PC-3 (cell line): ENCODE results near the gene DYSF.

Source experiments
- CTCF ChIP-seq: fragments of 300-600 bp; sonication (generic); conservative IDR thresholded peaks from 2 replicates; pipeline ENCODE4 v1.5.1; 2017; ENCODE audit warnings: antibody characterized with exemption, low read depth, mild to moderate bottlenecking, low read length
- EZH2 ChIP-seq: fragments of 300-600 bp; sonication (generic); IDR thresholded peaks from one replicate; pipeline ENCODE4 v1.6.1; 2017; ENCODE audit warnings: antibody characterized with exemption, mild to moderate bottlenecking, low read length; ENCODE audit not compliant: unreplicated experiment
- EZH2phosphoT487 ChIP-seq: fragments of 300-600 bp; sonication (generic); IDR thresholded peaks from 2 replicates; pipeline ENCODE4 v1.6.1; 2018; ENCODE audit warnings: mild to moderate bottlenecking, antibody characterized with exemption, low read length, borderline replicate concordance

- TF ChIP-seq EZH2phosphoT487: no peak
- no peak for TF ChIP-seq CTCF
- no peak for TF ChIP-seq EZH2
Observed at GRCh38 chr2:71481111-71481510, 27.8 kb downstream of the DYSF start.
